H1 (cell line): ENCODE measurements around the gene UBE4A. TPM values are rescaled to one million over a fixed set of nuclear protein-coding genes. Genes with fewer than 3 reads are reported as not detected.

Experiments
- CTCF ChIA-PET: fragments of 300-600 bp; sonication (Branson Sonifier 250); formaldehyde crosslinking; loops from one replicate; lab custom pipeline; 2021; ENCODE audit not compliant: partially characterized antibody; lab: Charles Lee
- POLR2A ChIA-PET: fragments of 300-600 bp; sonication (Branson Sonifier 250); formaldehyde crosslinking; loops from one replicate; lab custom pipeline; 2021; ENCODE audit warnings: inconsistent platforms; ENCODE audit not compliant: partially characterized antibody; lab: Charles Lee
- DNase-seq, 2 experiments: peaks; one replicate each; pipeline versions ENCODE4 v3.0.0 to v3.0.0-alpha.2; 2010 to 2022; ENCODE audit warnings: low spot score in 2 of 2, low read depth in 1 of 2, mixed read lengths in 1 of 2
- FAIRE-seq: peaks from 2 replicates; lab custom pipeline; 2011; peaks lifted over from hg19 to GRCh38; lab: Jason Lieb, UNC
- H2AFZ ChIP-seq: 2 replicates; pipeline ENCODE4 v1.8.1; 2012; ENCODE audit warnings: low read length, inconsistent platforms
- H2AK5ac ChIP-seq: 2 replicates; pipeline ENCODE4 v1.6.1; 2013; ENCODE audit warnings: low read depth, low read length
- H2BK120ac ChIP-seq: replicated peaks from 2 replicates; pipeline ENCODE3; 2013; ENCODE audit warnings: low read depth, low read length, inconsistent platforms
- H2BK12ac ChIP-seq: 2 replicates; pipeline ENCODE4 v1.6.1; 2013; ENCODE audit warnings: low read depth, low read length
- H2BK15ac ChIP-seq: 2 replicates; pipeline ENCODE4 v1.6.1; 2013; ENCODE audit warnings: low read length
- H2BK20ac ChIP-seq: 2 replicates; pipeline ENCODE4 v1.6.1; 2013; ENCODE audit warnings: low read length
- H2BK5ac ChIP-seq: 2 replicates; pipeline ENCODE4 v1.6.1; 2013; ENCODE audit warnings: low read depth, low read length
- H3K14ac ChIP-seq: 2 replicates; pipeline ENCODE4 v1.6.1; 2013; ENCODE audit warnings: inconsistent platforms; ENCODE audit not compliant: insufficient read length
- H3K18ac ChIP-seq: 2 replicates; pipeline ENCODE4 v1.6.1; 2013; ENCODE audit warnings: low read length; ENCODE audit errors: extremely low read depth
- H3K23ac ChIP-seq: 2 replicates; pipeline ENCODE4 v1.6.1; 2013; ENCODE audit warnings: inconsistent platforms; ENCODE audit not compliant: insufficient read length
- H3K23me2 ChIP-seq: 2 replicates; pipeline ENCODE4 v1.6.1; 2013; ENCODE audit warnings: low read depth, low read length
- H3K27ac ChIP-seq: 2 replicates; pipeline ENCODE4 v1.6.1; 2011; ENCODE audit warnings: low read depth, low read length, inconsistent platforms
- H3K27me3 ChIP-seq, 4 experiments: replicated peaks in 1 of 4; 1 replicate in 1 of 4; 2 replicates in 3 of 4; pipeline versions ENCODE4 v1.6.1 to v1.8.1; 2011 to 2013; ENCODE audit warnings: low read length in 3 of 4, mild to moderate bottlenecking in 3 of 4, inconsistent platforms in 2 of 4, mixed read lengths in 2 of 4, moderate library complexity in 1 of 4; ENCODE audit not compliant: control insufficient read depth in 3 of 4, insufficient read depth in 3 of 4; ENCODE audit errors: extremely low read depth in 1 of 4
- H3K36me3 ChIP-seq, 4 experiments: 2 replicates each; pipeline versions ENCODE4 v1.6.1 to v1.8.1; 2011 to 2013; ENCODE audit warnings: mild to moderate bottlenecking in 4 of 4, low read length in 3 of 4, moderate library complexity in 2 of 4, control low read depth in 1 of 4, inconsistent platforms in 1 of 4; ENCODE audit not compliant: insufficient read depth in 4 of 4, control insufficient read depth in 2 of 4
- H3K4ac ChIP-seq: replicated peaks from 2 replicates; pipeline ENCODE3; 2013; ENCODE audit warnings: low read length, low read depth, mixed read lengths, inconsistent platforms; ENCODE audit not compliant: insufficient read length
- H3K4me1 ChIP-seq, 4 experiments: replicated peaks in 1 of 4; 1 replicate in 1 of 4; 2 replicates in 3 of 4; pipeline versions ENCODE4 v1.6.1 to v1.8.1; 2011 to 2013; ENCODE audit warnings: low read length in 3 of 4, inconsistent platforms in 2 of 4, mixed read lengths in 1 of 4; ENCODE audit not compliant: insufficient read depth in 4 of 4, control insufficient read depth in 3 of 4
- H3K4me2 ChIP-seq, 2 experiments: 2 replicates each; pipeline versions ENCODE4 v1.6.1 to v1.8.1; 2011 to 2013; ENCODE audit warnings: low read depth in 2 of 2, low read length in 2 of 2, control low read depth in 1 of 2, inconsistent platforms in 1 of 2, mild to moderate bottlenecking in 1 of 2; ENCODE audit not compliant: insufficient read depth in 1 of 2
- H3K4me3 ChIP-seq, 4 experiments: fragments of 200-600, 300-600 bp in 1 of 4; sonication (generic), shearing (Covaris generic), sonication (Bioruptor Twin) in 1 of 4; 2 replicates each; pipeline versions ENCODE4 v1.5.1 to v1.8.1; 2011 to 2016; ENCODE audit warnings: low read length in 4 of 4, low read depth in 3 of 4, control low read depth in 2 of 4, inconsistent platforms in 2 of 4, mild to moderate bottlenecking in 2 of 4, mixed read lengths in 1 of 4, moderate library complexity in 1 of 4; ENCODE audit not compliant: insufficient read depth in 2 of 4; ENCODE audit errors: extremely low read depth in 1 of 4
- H3K56ac ChIP-seq: replicated peaks from 2 replicates; pipeline ENCODE3; 2013; ENCODE audit warnings: low read depth, mild to moderate bottlenecking, mixed read lengths, low read length, inconsistent platforms; ENCODE audit not compliant: insufficient read length
- H3K79me1 ChIP-seq: 2 replicates; pipeline ENCODE4 v1.6.1; 2013; ENCODE audit warnings: low read depth, low read length, control low read depth
- H3K79me2 ChIP-seq, 2 experiments: 2 replicates each; pipeline versions ENCODE4 v1.6.1 to v1.8.1; 2012 to 2013; ENCODE audit warnings: low read length in 2 of 2, mild to moderate bottlenecking in 2 of 2, inconsistent platforms in 1 of 2; ENCODE audit not compliant: insufficient read depth in 2 of 2, control insufficient read depth in 1 of 2
- H3K9ac ChIP-seq, 4 experiments: replicated peaks in 1 of 4; 1 replicate in 1 of 4; 2 replicates in 3 of 4; pipeline versions ENCODE4 v1.6.1 to v1.8.1; 2011 to 2013; ENCODE audit warnings: low read depth in 3 of 4, low read length in 3 of 4, control low read depth in 2 of 4, mild to moderate bottlenecking in 2 of 4, moderate library complexity in 2 of 4, inconsistent platforms in 1 of 4; ENCODE audit errors: extremely low read depth in 1 of 4
- H3K9me3 ChIP-seq, 2 experiments: 2 replicates each; pipeline versions ENCODE4 v1.6.1 to v1.8.1; 2012 to 2013; ENCODE audit warnings: mild to moderate bottlenecking in 2 of 2, moderate library complexity in 2 of 2, control low read depth in 1 of 2, inconsistent platforms in 1 of 2, low read depth in 1 of 2, low read length in 1 of 2, mixed read lengths in 1 of 2; ENCODE audit not compliant: insufficient read depth in 2 of 2
- H4K20me1 ChIP-seq, 2 experiments: replicated peaks in 1 of 2; 2 replicates each; pipeline versions ENCODE3 to v1.8.1; 2011 to 2013; ENCODE audit warnings: inconsistent platforms in 2 of 2, low read length in 2 of 2, mild to moderate bottlenecking in 1 of 2; ENCODE audit not compliant: insufficient read depth in 2 of 2, control insufficient read depth in 1 of 2
- H4K5ac ChIP-seq: 2 replicates; pipeline ENCODE4 v1.6.1; 2013; ENCODE audit warnings: low read length, low read depth, mixed read lengths, inconsistent platforms; ENCODE audit not compliant: insufficient read length
- H4K8ac ChIP-seq: 2 replicates; pipeline ENCODE4 v1.8.0; 2013; ENCODE audit warnings: mild to moderate bottlenecking, moderate library complexity, low read length, inconsistent platforms; ENCODE audit not compliant: insufficient read depth; ENCODE audit errors: extremely low read depth
- H4K91ac ChIP-seq: replicated peaks from 2 replicates; pipeline ENCODE3; 2013; ENCODE audit warnings: low read length, mixed read lengths, inconsistent platforms; ENCODE audit not compliant: insufficient read length
- BRCA1 ChIP-seq: IDR thresholded peaks from 2 replicates; pipeline ENCODE4 v1.6.1; 2012; ENCODE audit warnings: low read depth, low read length, improper control_type of control experiment
- CHD1 ChIP-seq: IDR thresholded peaks from 2 replicates; pipeline ENCODE4 v1.6.1; 2012; ENCODE audit warnings: low read depth, low read length, improper control_type of control experiment
- CHD2 ChIP-seq: IDR thresholded peaks from 2 replicates; pipeline ENCODE4 v1.6.1; 2012; ENCODE audit warnings: low read length, improper control_type of control experiment
- EGR1 ChIP-seq: IDR thresholded peaks from 2 replicates; pipeline ENCODE4 v1.6.1; 2011; ENCODE audit warnings: low read depth, low read length, borderline replicate concordance
- EP300 ChIP-seq, 2 experiments: IDR thresholded peaks; 1 replicate in 1 of 2; 2 replicates in 1 of 2; pipeline ENCODE4 v1.6.1; 2011 to 2012; ENCODE audit warnings: low read depth in 2 of 2, low read length in 2 of 2, mild to moderate bottlenecking in 2 of 2, borderline replicate concordance in 1 of 2, inconsistent platforms in 1 of 2, moderate library complexity in 1 of 2
- FOSL1 ChIP-seq: IDR thresholded peaks from 2 replicates; pipeline ENCODE4 v1.6.1; 2011; ENCODE audit warnings: mild to moderate bottlenecking, low read depth, low read length, moderate library complexity; ENCODE audit not compliant: insufficient read depth
- JUND ChIP-seq: IDR thresholded peaks from 2 replicates; pipeline ENCODE4 v1.6.1; 2011; ENCODE audit warnings: mild to moderate bottlenecking, improper control_type of control experiment, low read length
- PHF8 ChIP-seq: fragments of 200-600 bp; sonication (generic); conservative IDR thresholded peaks from 2 replicates; pipeline ENCODE4 v1.7.1; 2012; ENCODE audit warnings: low read depth, mild to moderate bottlenecking, inconsistent platforms, low read length, moderate library complexity
- POLR2AphosphoS5 ChIP-seq: IDR thresholded peaks from 2 replicates; pipeline ENCODE4 v1.6.1; 2011; ENCODE audit warnings: low read depth, low read length
- RFX5 ChIP-seq: IDR thresholded peaks from 2 replicates; pipeline ENCODE4 v1.6.1; 2011; ENCODE audit warnings: low read depth, low read length, improper control_type of control experiment, borderline replicate concordance
- SIX5 ChIP-seq: IDR thresholded peaks from 2 replicates; pipeline ENCODE4 v1.6.1; 2011; ENCODE audit warnings: mild to moderate bottlenecking, low read depth, low read length
- SP1 ChIP-seq: IDR thresholded peaks from 2 replicates; pipeline ENCODE4 v1.6.1; 2011; ENCODE audit warnings: low read depth, low read length
- USF2 ChIP-seq: IDR thresholded peaks from 2 replicates; pipeline ENCODE4 v1.6.1; 2011; ENCODE audit warnings: low read length, improper control_type of control experiment
- ZNF274 ChIP-seq: IDR thresholded peaks from 2 replicates; pipeline ENCODE4 v1.7.0; 2012; ENCODE audit warnings: low read length, borderline replicate concordance; ENCODE audit errors: extremely low read depth
- WGBS, 2 experiments: shearing (Covaris generic) in 1 of 2; methylation state at CpG; one replicate each; pipeline versions ENCODE4 v1.1.6 to v1.1.7; 2013 to 2015; ENCODE audit warnings: low lambda C conversion rate in 2 of 2, mixed read lengths in 2 of 2, inconsistent platforms in 1 of 2, low coverage in 1 of 2, missing lambda C conversion rate in 1 of 2; ENCODE audit not compliant: insufficient replicate concordance in 2 of 2, insufficient coverage in 1 of 2, insufficient read length in 1 of 2; ENCODE audit errors: extremely low coverage in 1 of 2, missing lambda C conversion rate in 1 of 2; 5-methylcytosine and 5-hydroxymethylcytosine counted together
- polyA plus RNA-seq, 7 experiments: library from polyadenylated mRNA; depleted of rRNA in 3 of 7; stranded (reverse) in 5 of 7; unstranded in 2 of 7; fragments of >200 nt in 5 of 7; fragments of 200-250 nt in 2 of 7; gene quantifications; 1 replicate in 5 of 7; 2 replicates in 1 of 7; 4 replicates in 1 of 7; pipeline versions ENCODE4 v1.2.1 to v1.2.3, GENCODE V29; 2011 to 2013; ENCODE audit warnings: missing spikeins in 2 of 7, mixed read lengths in 2 of 7
- total RNA-seq: library from RNA; stranded (reverse); fragmentation: NEBNext Ultra II Directional; extraction: Animal tissue kit (Norgen Biotek cat#: 25700); gene quantifications from 2 replicates; pipeline ENCODE4 v1.2.1, GENCODE V29; 2021

Gene UBE4A
- total and polyA plus RNA-seq, 2 of the 8 experiments (the other 6 are each of a cell fraction or from before 2014, with no cell fraction given), result 11.3 to 34.5 TPM

GRCh38 chr11:118319337-118319707 lies 40.1 kb upstream of the UBE4A start:
- no peak for DNase-seq
- Histone ChIP-seq H3K79me2 (no peaks in the 10 kb centered on the region), H4K20me1 (no peaks in the 10 kb centered on the region), H3K27me3 (peaks cover 0 to 4% (median 0%) of the 10 kb centered on the region in 4 experiments; a peak in 2 of 7 replicates), H3K4ac (no peak overlapping the region), H2BK12ac (no peak overlapping the region), H3K56ac (no peak overlapping the region), H3K79me1 (no peaks in the 10 kb centered on the region), H4K91ac (no peak overlapping the region), H2AK5ac (no peak overlapping the region), H3K18ac (no peak overlapping the region), H3K36me3 (no peaks in the 10 kb centered on the region), H2BK5ac (no peak overlapping the region), H3K4me3 (no peak overlapping the region), H3K14ac (no peak overlapping the region), H3K9me3 (no peaks in the 10 kb centered on the region), H3K9ac (no peak overlapping the region), H3K4me2 (no peak overlapping the region), H2BK120ac (no peak overlapping the region), H4K8ac (no peak overlapping the region), H2AFZ (no peak overlapping the region), H2BK15ac (no peak overlapping the region), H4K5ac (no peak overlapping the region), H3K23me2 (peaks cover 9% of the 10 kb centered on the region; the same call in 1 of the 2 replicates), H3K27ac (no peak overlapping the region), H2BK20ac (no peak overlapping the region), H3K4me1 (peaks cover 7 to 11% (median 7%) of the 10 kb centered on the region in 4 experiments), H3K23ac (no peak overlapping the region)
- POLR2A ChIA-PET, result no interaction called here
- no peak for FAIRE-seq
- CTCF ChIA-PET, result interaction anchor here (0.6 to 1.2 kb wide), 3 partner anchors 23 to 143 kb away, joined by 3 to 4 read pairs (median 3); partner anchors contain the start of gene SCN2B
- 83% methylated on average over 1 of the region's 1 CpG; no CpG with 5 or more reads in 1 of the 2 experiments for WGBS, 2 experiments
- no peak for TF ChIP-seq USF2
- TF ChIP-seq EGR1, result no peak
- TF ChIP-seq RFX5, result no peak
- TF ChIP-seq ZNF274, result no peak
- no peak for TF ChIP-seq PHF8
- no peak for TF ChIP-seq CHD1
- TF ChIP-seq JUND, result no peak
- TF ChIP-seq SIX5, result no peak
- TF ChIP-seq POLR2AphosphoS5, result no peak
- TF ChIP-seq CHD2, result no peak
- TF ChIP-seq BRCA1, result no peak
- no peak for TF ChIP-seq SP1
- TF ChIP-seq EP300 (IDR thresholded peaks at IDR 0.05; ENCODE audit: borderline replicate concordance in 1 of 2, low read depth in 2 of 2, low read length in 2 of 2), result no peak
- TF ChIP-seq FOSL1, result no peak
